ENCODE results near the gene ERBB4. TPM values are rescaled to one million over a fixed set of nuclear protein-coding genes. Genes with fewer than 3 reads are reported as not detected.

ERBB4 gene
- total RNA-seq, 1 experiment from 2014 or later = 0.04 TPM

DNA sequence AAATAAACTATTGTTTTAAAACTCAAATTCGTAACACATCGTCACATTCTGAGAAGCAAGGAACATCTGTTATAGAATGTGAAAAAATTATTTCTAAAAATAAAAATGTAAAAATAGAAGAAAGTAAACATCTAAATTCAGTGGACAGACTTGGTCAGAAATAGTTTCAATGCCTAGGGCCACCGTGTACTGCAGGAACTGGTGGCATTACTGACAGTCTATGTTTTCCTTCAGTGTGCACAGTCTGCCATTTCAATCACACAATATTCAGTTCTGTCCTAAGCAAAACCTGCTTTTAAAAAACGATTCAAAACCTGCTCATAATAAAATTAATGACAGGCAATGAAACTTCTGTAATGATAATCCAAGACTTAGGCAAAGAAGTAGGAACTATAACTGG lies 190.1 kb downstream of the ERBB4 start:
- no peaks in the 10 kb centered on the region for H3K27me3 Mint-ChIP-seq (ENCODE audit: low read depth)

More for the DNA sequence above, 190.1 kb downstream of the ERBB4 start:
- Histone ChIP-seq H3K4ac (ENCODE audit: low read depth, low read length) (no peak overlapping the region), H3K79me2 (ENCODE audit: insufficient read depth, low read length) (no peaks in the 10 kb centered on the region), H4K20me1 (ENCODE audit: control insufficient read depth, insufficient read depth, insufficient read length) (no peaks in the 10 kb centered on the region), H3K4me1 (ENCODE audit: insufficient read depth, low read length) (no peaks in the 10 kb centered on the region), H3K14ac (ENCODE audit: insufficient read depth, low read length) (no peak overlapping the region), H3K56ac (ENCODE audit: insufficient read length, low read depth, low read length) (no peak overlapping the region), H2BK5ac (ENCODE audit: insufficient read length, low read length) (no peak overlapping the region), H3K23me2 (ENCODE audit: insufficient read length, low read depth, low read length, poor library complexity, severe bottlenecking) (no peaks in the 10 kb centered on the region), H3K4me2 (ENCODE audit: insufficient read depth, insufficient read length, low read length) (no peak overlapping the region), H4K8ac (replicated peaks; ENCODE audit: insufficient read length, low read depth, low read length) (no peak overlapping the region), H4K91ac (ENCODE audit: insufficient read length, low read depth, low read length) (no peak overlapping the region), H3K9me3 (ENCODE audit: control insufficient read depth, low read depth, low read length) (no peaks in the 10 kb centered on the region), H2AK5ac (ENCODE audit: insufficient read length, low read length) (no peak overlapping the region), H2BK12ac (ENCODE audit: insufficient read length, low read depth, low read length) (no peak overlapping the region), H3K27ac (ENCODE audit: insufficient read length, low read depth, low read length) (no peak overlapping the region), H4K5ac (ENCODE audit: insufficient read length, low read depth, low read length) (no peak overlapping the region), H2AFZ (ENCODE audit: low read length) (no peak overlapping the region), H2BK20ac (ENCODE audit: low read depth, low read length, poor library complexity, severe bottlenecking) (no peak overlapping the region), H3K27me3 (ENCODE audit: insufficient read depth, low read length) (no peaks in the 10 kb centered on the region), H3K9ac (ENCODE audit: extremely low read depth, insufficient read length, low read length) (no peak overlapping the region), H3K18ac (ENCODE audit: insufficient read length, low read depth, low read length) (no peak overlapping the region), H3K23ac (ENCODE audit: insufficient read length, low read depth, low read length) (no peak overlapping the region), H3T11ph (ENCODE audit: low read length) (no peak overlapping the region), H3K79me1 (ENCODE audit: insufficient read depth, low read depth, low read length, poor library complexity, severe bottlenecking) (no peaks in the 10 kb centered on the region), H2BK15ac (ENCODE audit: low read depth, low read length) (no peak overlapping the region), H2BK120ac (ENCODE audit: low read depth, low read length, poor library complexity, severe bottlenecking) (no peak overlapping the region)
- Mint-ChIP-seq H3K27ac (no peak overlapping the region), H3K9me3 (no peaks in the 10 kb centered on the region; a peak in 1 of 5 replicates), H3K4me3 (no peak overlapping the region), H3K36me3 (ENCODE audit: insufficient read depth in 1 of 3, low read depth in 3 of 3) (no peaks in the 10 kb centered on the region), H3K4me1 (0 out of 4 replicates have a peak, but pooled peaks cover 0 to 2% of the 10 kb centered on the region in 2 experiments)
- DNase-seq = no peak
- no peak for TF ChIP-seq CTCF (conservative IDR thresholded peaks at IDR 0.05)
- WGBS (ENCODE audit: extremely low coverage, insufficient read length, low lambda C conversion rate) = no CpG with 5 or more reads among the region's 4 CpGs

Data from H9 (cell line).